HG02840 (cell line): Measurements from ENCODE around the gene KRT77.
"Not testable (repeated sequence)": the region's sequence is repeated elsewhere in the genome, so short reads cannot be mapped to it uniquely, and the experiment has no call there.

Source experiments
- ATAC-seq: cut with Tn5 transposase; IDR thresholded peaks from one replicate; pipeline ENCODE4 v1.9.1; 2021; ENCODE audit warnings: mild to moderate bottlenecking, moderate library complexity, moderate number of reproducible peaks; ENCODE audit not compliant: unreplicated experiment, low FRiP score

Gene KRT77

DNA sequence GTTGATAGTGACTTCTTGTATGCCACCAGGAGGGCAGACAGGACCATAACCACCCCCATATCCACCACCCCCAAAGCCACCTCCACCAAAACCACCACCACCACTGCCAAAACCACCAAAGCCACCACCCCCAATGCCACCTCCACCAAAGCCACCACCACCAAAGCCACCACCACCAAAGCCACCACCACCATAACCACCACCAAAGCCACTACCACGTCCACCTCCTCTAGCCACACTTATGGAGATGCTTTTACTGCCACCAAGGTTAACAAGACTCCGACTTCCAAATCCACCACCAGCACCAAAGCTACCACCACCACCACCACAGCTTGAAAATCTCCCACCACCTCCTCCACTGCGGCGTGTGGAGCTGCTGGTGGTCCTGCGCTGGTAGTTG lies 23.4 kb downstream of the KRT77 start:
- ATAC-seq, result no peak

DNA sequence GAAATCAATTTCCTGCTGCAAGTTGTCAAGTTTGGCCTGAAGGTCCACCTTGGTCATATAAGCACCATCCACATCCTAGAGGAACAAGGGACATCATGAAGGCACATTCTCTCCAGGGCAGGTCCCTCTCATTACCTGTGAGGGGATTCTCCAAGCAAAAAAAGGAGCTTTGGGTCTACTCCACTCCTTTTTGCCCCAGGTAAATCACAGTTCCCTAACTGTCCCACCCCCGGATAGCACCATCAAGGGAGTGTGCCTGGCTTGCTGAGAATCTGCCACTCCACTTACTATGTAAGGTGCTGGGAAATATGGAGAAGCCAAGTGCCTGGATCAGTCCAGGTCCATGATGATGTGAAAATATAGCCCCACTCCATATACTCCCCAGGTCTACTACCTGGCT lies 25.7 kb downstream of the KRT77 start:
- no peak for ATAC-seq

DNA sequence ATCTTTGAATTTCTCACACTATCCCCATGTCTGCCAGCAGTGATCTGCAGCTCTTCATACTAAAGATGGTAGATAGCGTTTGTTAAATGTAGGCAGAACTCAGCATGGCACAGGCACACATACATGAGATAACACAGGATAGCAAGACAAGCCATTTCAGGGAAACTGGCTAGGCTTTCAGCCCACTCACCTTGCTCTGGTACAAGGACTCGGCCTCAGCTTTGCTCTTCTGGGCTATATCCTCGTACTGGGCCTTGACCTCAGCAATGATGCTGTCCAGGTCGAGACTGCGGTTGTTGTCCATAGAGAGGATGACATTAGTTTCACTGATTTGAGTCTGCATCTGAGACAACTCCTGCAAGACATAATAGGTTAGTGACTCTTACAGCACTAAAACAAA lies 26.2 kb downstream of the KRT77 start:
- no peak for ATAC-seq

DNA sequence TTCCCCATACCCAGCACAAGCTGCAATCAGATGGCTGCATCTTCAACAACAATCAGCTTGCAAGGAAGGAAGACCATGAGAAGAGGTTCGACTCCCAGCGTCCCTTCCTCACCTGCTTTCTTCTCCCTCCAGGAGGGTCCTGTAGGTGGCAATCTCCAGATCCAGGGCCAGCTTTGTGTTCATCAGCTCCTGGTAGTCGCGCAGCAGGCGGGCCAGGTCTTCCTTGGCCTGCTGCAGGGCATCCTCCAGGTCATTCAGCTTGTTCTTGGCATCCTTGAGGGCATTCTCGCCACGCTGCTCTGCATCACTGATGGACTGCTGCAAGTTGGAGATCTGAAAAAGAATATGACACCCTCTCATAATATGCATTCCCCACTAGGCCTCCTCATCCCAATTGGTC lies 27.2 kb downstream of the KRT77 start:
- no peak for ATAC-seq

DNA sequence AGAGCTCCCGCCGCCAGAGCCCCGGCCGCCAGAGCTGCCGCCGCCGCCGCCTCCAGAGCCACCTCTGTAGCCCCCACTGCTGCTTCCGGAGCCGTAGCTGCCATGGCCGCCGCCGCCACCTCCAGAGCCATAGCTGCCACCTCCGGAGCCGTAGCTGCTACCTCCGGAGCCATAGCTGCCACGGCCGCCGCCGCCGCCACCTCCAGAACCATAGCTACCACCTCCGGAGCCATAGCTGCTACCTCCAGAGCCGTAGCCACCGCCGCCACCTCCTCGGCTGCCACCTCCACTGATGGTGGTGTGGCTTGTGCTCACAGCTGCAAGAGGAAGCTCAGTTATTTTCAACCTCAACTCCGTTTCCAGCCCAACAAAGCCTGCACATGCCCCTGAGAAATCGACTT lies 28.0 kb downstream of the KRT77 start:
- no peak for ATAC-seq

DNA sequence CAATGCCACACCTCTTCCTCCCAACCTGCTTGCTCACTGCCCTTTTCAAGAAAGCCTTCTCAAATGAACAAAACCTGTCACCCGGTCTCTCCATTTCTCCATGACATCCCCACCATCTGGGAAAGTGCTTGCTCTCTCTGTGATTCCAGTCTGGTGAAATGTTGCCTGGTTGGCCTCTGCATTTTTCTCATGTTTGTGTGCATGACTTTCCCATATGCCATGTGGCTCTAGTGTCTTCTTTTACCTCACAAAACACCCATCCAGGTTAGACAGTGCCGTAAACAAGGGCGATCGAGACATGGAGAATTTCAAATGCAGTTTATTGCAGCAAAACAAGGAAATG lies 28.9 kb downstream of the KRT77 start:
- no peak for ATAC-seq

DNA sequence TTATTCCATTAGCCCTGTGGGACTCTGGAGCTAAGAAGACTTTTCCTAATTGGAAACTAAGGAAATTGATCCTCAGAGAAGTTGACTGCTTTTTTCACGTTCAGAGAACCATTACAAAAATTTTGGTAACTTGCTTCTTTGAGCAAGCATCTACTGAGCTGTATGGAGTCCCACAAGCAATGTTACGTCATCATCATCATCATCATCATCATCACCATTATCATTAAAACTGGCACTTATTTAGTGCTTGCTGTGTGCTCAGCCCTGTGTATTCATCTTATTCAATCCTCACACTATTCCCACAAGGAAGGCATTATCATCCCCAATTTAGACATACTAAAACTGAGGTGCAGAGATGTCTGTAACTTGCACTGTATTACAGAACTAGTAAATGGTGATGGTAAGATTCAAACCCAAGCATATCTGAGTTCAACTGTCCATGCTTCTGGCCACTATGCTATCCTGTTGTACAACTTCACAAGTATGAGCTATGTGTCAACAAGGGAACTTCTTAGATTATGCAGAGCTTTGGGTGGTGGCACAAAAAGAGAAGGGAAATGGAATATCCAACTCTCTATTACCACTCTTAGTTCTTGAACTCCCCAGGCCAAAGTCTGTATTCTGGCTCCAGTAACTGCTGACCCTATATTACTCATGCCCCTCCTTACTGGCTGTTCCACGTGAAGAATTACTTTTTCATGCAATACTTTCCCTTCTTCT lies 29.5 kb downstream of the KRT77 start:
- no peak for ATAC-seq

DNA sequence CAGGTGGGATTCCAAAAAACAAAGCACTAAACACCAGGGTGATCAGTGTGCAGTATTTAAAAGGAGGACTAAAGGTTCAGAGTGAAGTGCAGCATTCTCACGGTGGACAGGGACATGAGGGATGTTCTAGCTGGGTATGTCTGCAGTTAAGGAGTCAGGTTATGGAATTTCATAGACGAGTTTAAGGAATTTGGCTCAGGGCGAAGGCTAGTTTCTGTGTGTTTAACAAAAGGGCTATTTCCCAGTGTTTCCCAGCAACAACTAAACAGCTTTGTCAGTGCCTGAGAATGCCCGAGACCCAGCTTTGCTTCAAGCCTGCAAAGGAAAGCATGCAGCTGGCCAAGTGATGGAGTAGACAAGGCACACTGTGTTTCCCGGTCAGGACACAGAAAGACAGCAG lies 30.1 kb downstream of the KRT77 start:
- ATAC-seq, result no peak

DNA sequence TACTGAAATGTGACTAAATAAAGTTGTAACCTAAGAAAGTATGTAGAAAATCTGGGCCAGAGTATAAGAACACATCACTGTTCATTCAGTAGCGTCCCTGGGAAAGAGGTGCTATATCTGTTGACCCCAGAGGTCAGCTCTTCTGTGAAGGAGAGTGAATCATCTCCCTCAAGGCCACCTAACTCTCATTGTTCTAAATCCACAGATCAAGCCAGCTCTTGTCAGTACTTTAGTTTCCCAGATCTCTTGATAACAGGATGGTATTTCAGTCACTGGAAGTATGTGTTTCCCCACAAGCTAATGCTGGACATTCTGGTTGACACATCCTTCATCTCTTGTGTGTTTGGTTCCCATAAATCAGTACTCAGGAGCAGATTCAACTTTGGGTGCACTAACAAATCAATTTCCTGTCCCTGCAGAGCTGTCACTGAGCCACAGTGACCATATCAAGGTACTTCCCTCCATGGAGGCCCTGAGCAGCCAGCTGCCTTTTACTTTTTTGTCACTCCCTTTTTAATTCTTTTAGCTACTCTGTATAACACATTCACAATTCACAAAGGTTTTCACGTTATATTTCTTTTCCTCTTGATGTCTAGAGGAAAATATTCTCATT lies 30.9 kb downstream of the KRT77 start:
- no peak for ATAC-seq

DNA sequence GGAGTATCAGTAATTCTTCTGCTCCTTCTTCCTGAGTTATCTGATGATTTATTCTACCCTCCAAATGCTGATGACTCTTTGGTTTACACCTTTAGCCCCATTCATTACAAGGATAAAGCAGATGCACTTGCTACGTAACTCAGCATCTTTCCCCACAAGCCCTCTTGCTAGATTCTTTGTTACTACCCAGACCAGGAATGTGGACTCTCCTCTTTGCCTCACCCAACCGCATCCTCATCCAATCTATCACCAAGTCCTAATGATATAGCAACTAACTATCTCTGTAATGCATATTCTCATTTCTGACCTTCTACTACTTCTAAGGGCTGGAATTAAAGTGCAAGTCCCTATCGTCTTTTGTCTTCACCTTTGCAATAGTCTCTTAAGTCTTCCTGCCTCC lies 32.4 kb downstream of the KRT77 start:
- no peak for ATAC-seq

DNA sequence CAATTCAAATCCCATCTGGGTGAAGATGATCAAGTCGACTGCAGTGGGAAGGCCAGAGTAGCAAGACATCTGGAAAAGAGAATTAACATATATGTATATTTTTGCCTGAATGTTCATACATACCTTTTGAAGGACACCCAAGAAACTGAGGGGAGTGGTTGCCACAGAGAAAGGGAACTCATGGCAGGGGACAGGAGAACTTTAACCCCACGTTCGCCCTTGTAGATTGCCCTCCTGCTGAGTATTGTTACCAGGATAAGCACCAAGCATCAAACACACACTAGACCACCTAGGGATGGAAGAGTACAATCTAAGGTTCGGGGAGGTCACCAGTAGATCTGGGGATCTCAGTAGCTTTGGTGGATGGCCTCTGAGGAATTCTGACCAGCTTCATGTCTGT lies 32.8 kb downstream of the KRT77 start:
- ATAC-seq, result no peak

DNA sequence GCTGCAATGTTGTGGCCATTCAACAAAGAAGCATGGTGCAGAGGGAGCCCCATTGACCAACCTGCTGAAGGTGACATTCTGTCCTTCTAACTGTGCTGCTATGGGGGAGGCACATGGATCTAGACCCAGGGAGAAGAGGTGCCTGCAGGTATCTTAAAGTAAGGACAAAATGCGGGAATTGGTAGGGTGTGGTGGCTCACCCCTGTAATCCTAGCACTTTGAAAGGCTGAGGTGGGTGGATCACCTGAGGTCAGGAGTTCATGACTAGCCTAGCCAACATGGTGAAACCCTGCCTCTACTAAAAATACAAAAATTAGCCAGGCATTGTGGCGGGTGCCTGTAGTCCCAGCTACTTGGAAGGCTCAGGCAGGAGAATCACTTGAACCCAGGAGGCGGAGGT lies 33.4 kb downstream of the KRT77 start:
- not testable (repeated sequence) for ATAC-seq

DNA sequence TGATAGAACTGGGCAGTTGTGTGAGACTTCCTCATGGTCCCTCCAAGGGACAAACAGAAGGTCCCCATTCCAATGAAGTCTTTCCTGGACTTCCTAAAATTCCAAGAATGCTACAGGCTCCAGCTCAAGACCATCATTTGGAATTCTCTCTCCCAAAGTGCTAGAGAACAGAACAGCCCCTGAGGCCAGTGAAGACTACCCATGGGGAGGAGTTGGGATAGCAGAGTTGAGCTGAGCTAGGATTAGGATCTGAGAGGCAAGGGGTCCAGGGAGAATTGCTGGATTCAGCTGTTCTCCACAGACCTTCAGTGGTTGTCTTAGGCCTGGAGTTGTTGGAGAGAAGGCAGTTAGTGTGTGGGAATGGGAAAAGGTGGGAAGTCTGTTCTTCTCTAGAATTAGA lies 33.9 kb downstream of the KRT77 start:
- ATAC-seq, result no peak

DNA sequence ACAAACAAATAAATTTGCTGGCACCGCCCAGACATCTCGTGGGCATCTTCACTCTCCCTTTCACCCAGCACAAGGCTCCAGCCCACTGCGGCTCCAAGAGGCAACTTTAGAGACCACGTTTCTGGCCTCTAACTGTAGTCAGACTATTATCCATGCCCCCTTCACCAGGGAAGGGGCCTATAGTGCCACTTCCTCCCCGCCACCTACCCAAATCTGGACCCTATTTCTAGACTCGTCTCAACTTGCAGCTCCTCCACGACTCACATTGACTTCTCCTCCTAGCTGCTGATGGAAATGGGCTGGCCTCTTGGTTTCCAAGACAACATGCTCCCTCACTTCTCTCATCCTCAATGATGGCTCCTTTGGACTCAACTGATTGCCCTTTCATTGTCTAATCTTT lies 35.4 kb downstream of the KRT77 start:
- ATAC-seq, result no peak

DNA sequence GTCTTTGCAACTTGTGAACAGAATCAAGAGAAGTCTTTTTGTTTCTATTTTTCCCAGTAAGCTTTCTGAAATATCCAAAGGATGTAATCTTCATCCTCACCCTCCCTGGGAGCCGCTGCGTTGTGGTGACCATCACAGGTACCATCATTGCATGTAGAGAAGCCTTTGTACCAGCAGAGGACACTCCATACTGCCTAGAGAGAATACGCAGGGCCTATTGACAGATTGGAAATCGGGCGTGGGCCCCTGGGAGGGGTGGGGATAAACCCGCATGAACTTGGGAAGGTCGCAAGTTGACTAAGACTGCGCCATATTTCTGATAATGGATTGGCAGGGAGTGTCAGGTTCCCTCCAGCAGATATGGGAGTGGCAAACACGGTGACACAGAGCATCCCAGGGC lies 35.8 kb downstream of the KRT77 start:
- ATAC-seq, result no peak

DNA sequence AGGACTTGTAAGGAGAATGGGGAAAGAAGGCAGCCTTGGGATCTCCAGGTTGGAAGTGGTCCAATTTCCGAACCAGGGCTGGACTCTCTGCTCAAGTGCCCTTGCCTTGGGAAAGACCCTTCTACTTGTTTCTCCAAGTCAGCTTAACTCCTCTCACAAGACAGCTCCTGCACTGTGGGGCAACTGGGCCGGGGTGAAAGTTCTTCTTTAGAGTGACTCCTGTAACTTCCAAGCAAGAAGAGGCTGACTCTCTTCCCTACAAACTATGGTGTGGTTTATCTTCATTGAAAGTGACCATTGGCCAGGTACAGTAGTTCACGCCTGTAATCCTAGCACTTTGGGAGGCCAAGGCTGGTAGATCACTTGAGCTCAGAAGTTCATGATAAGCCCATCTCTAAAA lies 36.9 kb downstream of the KRT77 start:
- ATAC-seq, result no peak

DNA sequence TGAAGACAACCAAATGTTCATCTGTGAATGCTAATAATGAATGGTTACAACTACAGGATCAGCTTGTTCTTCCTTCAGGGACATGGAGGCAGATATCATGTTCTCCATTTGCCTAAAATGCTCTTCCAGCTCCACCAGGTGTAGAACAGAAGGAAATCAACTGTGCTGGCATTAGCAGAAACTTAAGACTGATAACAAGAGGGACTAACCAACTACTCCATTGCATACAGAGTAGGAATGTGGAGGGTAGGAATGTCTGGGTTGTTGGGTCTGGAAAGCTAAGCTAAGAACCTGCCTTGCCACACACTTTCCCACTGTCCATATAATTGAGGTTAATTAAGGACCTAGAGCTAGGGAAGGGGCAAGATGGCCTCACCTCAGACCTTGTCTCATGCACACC lies 39.9 kb downstream of the KRT77 start:
- ATAC-seq, result no peak

DNA sequence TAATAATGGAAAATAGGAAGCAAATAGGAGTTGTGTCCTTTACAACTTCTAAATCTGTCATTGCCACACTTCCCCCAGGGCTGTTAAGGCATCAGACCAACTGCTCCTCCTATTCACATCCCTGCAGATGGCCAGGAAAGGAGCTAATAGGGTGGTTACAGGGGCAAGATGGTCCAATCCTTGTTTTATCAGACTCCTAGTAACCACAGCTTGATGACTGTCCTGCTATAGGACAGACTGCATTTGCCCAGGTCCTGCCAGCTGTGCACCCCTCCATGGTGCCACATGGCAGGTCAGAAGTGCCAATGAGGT lies 40.5 kb downstream of the KRT77 start:
- ATAC-seq, result no peak

DNA sequence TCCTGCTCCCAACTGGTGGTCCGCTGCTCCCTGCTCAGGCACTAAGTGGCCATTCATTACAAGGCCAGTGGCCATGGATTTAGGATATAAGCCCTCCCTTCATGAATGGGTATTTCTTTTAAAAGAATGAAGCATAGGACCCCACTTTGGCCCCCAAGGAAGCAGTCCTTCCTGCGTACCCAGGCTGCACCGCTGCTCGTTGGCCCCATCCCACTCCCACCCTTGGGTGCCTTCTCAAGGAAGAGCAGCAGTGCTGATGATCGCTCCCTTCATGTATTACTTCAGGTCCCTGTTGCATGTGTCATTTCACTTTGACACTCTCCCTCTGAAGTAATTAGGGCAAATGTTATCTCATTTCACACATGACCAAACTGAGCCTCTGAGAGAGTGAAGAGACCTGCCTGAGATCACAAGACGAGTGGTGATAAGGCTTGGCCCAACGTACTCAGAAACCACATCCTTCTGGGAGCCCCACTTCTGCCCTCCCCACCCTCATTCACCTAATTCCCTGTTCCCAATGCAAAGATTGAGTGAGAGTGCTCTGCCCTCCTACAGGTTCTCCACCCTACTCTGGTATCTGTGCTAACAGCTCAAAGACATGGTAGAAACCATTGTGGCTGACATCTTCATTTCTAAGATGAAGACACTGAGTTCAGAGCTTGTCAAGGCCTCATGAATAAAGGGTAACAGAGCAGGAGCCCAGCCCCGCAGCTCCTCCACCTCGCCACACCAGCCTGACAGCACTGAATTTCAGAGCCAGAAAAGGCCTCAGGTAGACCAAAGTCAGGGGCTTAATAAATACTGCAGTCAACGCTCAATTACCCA lies 41.0 kb downstream of the KRT77 start:
- no peak for ATAC-seq

DNA sequence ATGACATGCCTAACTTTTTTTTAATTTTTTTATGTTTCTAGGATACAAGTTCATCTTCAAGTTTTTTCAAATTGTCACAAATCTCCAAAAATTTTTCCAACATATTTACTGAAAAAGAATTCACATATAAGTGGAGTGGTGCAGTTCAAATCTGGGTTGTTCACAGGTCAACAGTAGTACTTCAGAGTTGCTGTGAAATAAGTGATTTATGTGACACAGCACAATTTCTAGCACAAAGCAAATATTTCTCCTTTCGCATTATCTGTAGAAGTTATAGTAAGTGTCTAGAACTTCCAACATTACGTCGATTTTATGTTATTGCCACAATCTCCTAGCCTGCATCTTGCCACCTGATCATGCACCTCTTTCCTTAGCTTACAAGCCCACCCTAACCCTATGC lies 41.7 kb downstream of the KRT77 start:
- ATAC-seq, result no peak

DNA sequence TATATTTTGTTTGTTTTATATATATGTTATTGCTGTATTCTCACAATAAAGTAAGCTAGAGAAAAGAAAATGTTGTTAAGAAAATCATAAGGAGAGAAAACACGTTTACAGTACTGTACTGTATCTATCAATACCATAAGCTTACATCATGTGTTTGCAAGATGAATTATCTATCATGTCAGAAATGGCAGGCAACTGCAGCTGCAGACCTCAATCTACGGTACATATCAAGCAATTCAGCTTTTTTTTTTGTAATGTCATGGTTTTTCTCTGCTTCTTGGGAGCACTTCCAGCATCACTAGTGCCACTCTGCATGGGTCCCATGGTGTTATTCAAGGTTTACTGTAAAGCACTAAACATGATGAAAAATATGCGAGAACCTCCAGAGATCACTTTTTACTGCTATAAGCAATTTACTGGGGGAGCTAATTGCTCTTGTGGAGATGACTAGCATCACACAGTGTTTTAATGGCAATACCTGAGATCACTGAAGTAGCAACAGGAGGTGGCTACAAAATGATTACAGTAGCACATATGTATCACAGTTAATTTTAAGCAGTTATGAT lies 42.3 kb downstream of the KRT77 start:
- ATAC-seq, result no peak

DNA sequence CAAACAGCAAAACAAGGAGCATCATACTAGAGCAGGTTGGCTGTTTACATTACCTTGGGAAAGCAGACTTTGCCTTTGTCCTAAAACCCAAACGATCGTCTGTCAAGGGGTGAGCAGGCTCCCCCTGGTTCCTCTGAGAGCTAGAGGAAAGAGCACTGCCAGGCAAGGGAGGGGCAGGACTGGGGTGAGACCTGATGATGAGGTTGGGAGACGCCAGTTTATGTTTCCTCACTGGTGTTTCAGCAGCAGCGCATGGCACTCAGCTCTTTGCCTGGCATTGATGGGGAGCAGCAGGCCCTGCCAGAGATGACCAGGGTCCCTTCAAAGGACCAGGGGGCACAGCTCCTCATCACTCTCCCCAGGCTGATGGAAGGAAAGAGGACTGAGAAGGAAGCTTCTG lies 43.4 kb downstream of the KRT77 start:
- no peak for ATAC-seq
